HG03521 (cell line): ENCODE data around the gene NFKBIB.
"Not testable (repeated sequence)": the region's sequence is repeated elsewhere in the genome, so short reads cannot be mapped to it uniquely, and the experiment has no call there.

Experiments used
- ATAC-seq: cut with Tn5 transposase; IDR thresholded peaks from one replicate; pipeline ENCODE4 v1.9.1; 2021; ENCODE audit warnings: mild to moderate bottlenecking, moderate library complexity; ENCODE audit not compliant: unreplicated experiment

Gene NFKBIB

GRCh38 chr19:38922482-38922881 lies 22.7 kb downstream of the NFKBIB start:
- ATAC-seq, result no peak

- no peak for ATAC-seq
Observed at GRCh38 chr19:38924388-38924787, 24.6 kb downstream of the NFKBIB start.

GRCh38 chr19:38928391-38929001 lies 28.7 kb downstream of the NFKBIB start:
- no peak for ATAC-seq

GRCh38 chr19:38929929-38930775 lies 30.4 kb downstream of the NFKBIB start, which contains the start of gene SARS2:
SARS2 (minus strand) TSS chr19:38930763; CDS start chr19:38930736, 27 bp downstream.
- peak; percentile 65 for ATAC-seq

GRCh38 chr19:38930776-38931520 lies 31.2 kb downstream of the NFKBIB start, which contains the start of gene MRPS12:
MRPS12 (plus strand) TSS chr19:38930944; CDS start chr19:38931295, 351 bp downstream.
- peak; percentile 91 for ATAC-seq

GRCh38 chr19:38931521-38931793 lies 31.7 kb downstream of the NFKBIB start:
- no peak for ATAC-seq

- ATAC-seq, result no peak
Observed at GRCh38 chr19:38932425-38933179, 32.8 kb downstream of the NFKBIB start.

DNA sequence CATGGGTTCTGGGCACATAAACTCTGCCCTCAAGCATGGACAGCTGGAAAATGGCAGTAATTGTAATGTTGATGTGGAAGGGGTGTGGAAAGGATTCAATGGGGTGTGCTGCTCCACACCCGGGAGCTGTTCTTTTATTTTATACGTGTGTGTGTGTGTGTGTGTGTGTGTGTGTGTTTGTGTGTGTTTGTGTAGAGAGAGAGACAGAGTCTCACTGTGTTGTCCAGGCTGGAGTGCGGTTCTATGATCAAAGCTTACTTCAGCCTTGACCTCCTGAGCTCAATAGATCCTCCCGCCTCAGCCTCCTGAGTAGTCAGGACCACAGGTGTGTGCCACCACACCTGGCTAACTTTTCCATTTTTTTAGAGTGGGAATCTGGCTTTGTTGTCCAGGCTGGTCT lies 33.8 kb downstream of the NFKBIB start:
- ATAC-seq, result no peak

DNA sequence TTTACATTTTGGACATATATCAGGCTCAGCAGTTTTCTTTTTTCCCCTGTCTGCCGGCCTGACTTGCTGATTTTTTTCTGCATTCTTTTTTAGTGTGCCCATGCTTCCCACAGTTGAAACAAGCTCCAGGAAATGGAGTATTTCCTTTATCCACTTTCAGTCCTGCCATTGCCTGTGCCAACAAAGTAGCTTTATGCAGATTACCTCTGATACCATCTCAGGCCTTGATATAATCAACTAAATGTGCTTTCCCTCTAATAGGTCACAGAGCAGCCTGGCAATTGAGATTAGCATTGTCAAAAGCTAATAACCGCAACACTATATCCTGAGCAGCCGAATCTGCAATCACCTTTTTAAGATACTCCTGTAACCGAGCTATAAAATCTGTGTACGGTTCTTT lies 40.2 kb downstream of the NFKBIB start:
- ATAC-seq, result no peak

DNA sequence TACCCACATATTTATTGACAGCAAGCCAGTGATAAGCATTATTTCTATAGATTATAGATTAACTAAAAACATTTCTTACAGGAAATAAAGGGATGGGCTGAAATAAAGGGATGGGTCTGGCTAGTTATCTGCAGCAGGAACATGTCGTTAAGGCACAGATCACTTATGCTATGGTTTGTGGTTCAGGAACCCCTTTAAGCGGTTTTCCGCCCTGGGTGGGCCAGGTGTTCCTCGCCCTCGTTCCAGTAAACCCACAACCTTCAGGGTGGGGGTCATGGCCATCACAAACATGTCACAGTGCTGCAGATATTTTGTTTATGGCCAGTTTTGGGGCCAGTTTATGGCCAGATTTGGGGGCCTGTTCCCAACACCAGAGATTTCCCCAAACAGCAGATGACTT lies 41.7 kb downstream of the NFKBIB start:
- ATAC-seq, result not testable (repeated sequence)

DNA sequence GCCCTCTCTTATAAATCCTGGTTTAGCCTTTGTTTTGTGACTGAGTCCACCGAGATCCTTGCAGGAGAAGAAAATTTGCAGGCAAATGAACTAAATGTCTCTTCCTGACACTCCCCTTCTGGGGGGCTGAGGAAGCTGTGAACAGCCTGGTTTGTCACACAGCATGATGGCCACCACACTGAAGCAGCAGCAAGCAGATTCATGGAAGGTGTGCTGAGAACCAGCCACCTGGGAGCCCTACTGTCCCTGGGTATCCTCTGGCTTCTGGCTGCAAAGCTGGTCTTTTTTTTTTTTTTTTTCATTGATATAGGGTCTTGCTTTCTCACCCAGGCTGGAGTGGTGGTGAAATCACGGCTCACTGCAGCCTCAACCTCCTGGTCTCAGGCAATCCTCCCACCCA lies 42.2 kb downstream of the NFKBIB start:
- no peak for ATAC-seq

GRCh38 chr19:38942471-38943181 lies 42.9 kb downstream of the NFKBIB start:
- ATAC-seq, result no peak

- ATAC-seq, result no peak
Observed at GRCh38 chr19:38944981-38945506, 45.3 kb downstream of the NFKBIB start.

DNA sequence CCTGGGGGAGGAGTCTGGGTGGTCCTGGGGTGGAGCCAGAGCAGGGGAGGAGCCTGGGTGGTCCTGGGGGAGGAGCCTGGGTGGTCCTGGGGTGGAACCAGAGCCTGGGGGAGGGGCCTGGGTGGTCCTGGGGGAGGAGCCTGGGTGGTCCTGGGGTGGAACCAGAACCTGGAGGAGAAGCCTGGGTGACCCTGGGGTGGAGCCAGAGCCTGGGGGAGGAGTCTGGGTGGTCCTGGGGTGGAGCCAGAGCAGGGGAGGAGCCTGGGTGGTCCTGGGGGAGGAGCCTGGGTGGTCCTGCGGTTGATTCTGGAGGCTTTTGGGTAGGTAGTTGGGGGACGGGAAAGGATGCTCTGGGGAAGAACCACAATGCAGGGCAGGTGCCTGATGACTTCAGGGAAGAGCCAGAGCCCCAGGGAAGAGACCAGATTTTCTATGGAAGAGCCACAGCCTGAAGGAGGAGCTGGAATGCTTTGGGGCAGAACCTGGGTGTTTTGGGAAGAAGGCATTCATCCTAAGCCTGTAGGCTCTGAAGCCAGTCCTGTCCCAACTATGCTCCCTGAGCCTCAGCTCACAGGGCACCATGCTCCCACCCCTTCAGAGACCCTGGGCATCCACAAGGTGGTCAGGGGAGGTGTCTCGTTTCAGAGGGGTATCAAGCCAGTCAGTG lies 45.9 kb downstream of the NFKBIB start:
- ATAC-seq, result no peak

DNA sequence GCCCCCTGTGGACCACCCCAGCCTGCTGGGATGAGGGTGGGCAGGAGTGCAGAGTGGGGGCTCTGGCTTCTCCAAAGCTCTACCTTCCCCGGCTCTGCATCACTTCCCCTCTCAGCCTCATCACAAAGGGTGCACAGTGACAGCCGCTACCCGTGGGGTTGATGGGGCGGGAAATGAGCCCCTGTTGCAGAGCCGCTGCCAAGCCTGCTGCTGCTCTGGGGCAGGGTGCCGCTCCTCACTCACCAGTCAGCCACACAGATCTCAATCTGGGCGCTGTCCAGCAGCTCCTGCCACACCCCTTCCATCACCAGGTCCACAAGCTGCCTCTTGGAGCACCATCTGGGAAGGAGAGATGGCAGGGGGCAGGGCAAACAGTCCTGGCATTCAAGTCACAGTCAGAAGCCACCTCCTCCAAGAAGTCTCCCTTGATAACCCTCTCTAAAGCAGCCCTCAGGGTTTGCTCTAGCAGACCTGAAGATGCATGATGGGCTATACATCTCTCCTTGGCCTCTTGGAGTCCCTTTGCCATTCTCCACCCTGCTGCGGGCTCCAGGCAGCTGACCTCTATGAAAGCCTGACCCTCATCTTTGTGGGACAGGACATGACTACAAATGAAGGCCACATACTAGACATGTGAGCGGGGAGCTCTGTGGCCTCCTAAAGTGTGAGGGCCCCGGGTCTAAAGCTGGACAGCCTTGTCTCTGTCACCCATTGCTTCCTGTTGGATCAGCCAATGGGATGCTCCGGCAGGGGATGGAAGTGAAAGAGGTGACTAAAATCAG lies 46.7 kb downstream of the NFKBIB start:
- no peak for ATAC-seq

DNA sequence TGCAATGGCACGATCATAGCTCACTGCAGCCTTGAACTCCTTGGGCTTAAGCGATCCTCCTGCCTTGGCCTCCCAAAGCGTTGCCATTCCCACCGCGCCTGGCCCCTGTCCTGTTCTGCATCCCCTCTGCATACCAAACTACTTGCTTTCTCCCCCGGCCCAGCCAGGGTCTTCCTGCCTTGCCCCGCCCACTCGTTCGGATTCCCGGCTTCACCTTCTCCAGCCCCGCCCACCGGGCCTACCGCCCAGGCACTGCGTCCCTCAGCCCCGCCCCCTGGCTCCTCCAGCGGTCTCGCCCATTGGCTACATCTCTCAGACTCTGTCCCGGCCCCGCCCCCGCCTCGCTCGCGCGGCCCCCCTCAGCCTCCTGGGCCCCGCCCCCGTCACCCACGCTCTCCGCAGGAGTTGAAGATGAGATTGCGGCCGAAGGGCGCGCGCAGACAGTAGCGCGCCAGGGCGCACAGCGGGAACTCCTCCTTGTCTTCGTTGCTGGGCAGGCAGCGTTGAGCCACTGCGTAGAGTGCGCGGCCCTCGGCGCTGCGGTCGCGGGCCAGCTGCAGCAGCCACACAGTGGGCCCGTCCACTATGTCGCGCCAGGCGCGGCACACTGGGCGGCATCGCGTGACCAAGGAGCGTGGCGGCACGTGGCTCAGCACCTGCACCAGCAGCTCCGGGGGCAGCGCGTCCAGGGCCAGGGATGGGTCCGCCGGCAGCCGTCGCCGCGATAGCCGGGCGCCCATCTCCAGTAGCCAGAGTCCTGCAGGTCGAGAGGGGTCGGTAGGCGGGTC lies 50.0 kb downstream of the NFKBIB start:
- peak; percentile 51 for ATAC-seq

GRCh38 chr19:38951187-38951586 lies 51.4 kb downstream of the NFKBIB start:
- no peak for ATAC-seq
